ENCODE measurements around the gene KLC1. TPM values are rescaled to one million over a fixed set of nuclear protein-coding genes. Genes with fewer than 3 reads are reported as not detected.

Gene KLC1
- total RNA-seq, 1 donor from 2014 or later = 266 TPM

DNA sequence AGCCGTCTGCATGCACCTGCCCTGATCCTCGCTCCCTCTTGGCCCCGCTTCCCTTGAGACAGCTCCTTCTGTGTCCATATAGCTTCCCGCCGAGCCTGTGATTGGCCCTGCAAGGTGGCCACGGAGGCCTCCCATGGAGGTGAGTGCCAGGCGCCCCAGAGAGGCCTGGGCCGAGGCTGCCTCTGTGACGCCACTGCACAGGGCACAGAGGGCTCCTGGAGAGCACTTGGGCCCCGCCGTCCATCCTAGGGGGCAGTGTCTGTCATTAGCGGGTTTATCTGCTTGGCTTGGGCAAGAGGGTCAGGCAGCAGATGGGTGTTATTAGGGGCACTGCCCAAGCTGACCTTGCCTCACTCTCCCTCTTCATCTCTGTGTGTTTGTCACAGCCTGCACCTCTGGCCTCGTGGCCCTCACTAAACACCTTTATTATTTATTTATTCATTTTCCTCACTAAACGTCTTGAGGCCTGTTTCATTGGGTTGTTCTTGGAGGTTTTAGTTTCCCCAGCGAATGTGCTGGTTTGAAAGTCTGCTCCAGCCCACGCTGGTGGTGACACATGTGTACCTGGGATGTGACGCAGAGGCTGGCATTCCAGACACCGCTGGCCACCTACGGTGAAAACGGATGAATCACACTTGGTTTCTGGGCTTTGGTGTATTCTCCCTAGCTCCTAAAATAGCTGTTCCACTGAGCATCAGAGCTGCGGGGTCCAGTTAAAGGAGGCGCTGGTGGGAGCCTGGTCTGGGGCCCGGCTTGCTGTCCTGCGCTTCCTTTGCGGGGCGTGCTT lies 92.5 kb downstream of the KLC1 start:
- TF ChIP-seq, protein P1, sequence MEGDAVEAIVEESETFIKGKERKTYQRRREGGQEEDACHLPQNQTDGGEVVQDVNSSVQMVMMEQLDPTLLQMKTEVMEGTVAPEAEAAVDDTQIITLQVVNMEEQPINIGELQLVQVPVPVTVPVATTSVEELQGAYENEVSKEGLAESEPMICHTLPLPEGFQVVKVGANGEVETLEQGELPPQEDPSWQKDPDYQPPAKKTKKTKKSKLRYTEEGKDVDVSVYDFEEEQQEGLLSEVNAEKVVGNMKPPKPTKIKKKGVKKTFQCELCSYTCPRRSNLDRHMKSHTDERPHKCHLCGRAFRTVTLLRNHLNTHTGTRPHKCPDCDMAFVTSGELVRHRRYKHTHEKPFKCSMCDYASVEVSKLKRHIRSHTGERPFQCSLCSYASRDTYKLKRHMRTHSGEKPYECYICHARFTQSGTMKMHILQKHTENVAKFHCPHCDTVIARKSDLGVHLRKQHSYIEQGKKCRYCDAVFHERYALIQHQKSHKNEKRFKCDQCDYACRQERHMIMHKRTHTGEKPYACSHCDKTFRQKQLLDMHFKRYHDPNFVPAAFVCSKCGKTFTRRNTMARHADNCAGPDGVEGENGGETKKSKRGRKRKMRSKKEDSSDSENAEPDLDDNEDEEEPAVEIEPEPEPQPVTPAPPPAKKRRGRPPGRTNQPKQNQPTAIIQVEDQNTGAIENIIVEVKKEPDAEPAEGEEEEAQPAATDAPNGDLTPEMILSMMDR (IDR thresholded peaks at IDR 0.05; ENCODE audit: insufficient read depth, low read length, poor library complexity, severe bottlenecking) = no peak
- H3K4me3 ChIP-seq (ENCODE audit: low read depth, low read length) = no peak overlapping the region
- peak; percentile 47 for DNase-seq (ENCODE audit: low read depth)
- no peaks in the 10 kb centered on the region for H3K36me3 ChIP-seq (ENCODE audit: control insufficient read depth, insufficient read depth, low read length)
- H3K27me3 ChIP-seq (ENCODE audit: control insufficient read depth, insufficient read depth, low read length) = no peaks in the 10 kb centered on the region

DNA sequence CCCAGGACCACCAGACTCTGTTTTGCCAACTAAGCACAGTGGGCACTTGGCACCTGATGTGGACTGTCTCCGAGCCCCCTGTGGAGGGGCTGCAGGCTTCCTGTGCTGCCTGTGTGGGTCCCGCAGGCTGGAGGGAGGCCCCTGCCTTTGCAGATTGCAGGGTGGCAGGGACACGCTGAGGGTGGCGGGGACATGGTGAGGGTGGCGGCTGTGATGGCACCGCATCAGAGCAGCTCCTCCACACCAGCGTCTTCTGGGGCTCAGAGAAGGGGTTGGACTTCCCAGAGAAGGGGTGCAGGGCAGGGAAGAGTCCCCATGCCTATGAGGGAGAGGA lies 94.7 kb downstream of the KLC1 start:
- no peaks in the 10 kb centered on the region for H3K36me3 ChIP-seq (ENCODE audit: control insufficient read depth, insufficient read depth, low read length)

DNA sequence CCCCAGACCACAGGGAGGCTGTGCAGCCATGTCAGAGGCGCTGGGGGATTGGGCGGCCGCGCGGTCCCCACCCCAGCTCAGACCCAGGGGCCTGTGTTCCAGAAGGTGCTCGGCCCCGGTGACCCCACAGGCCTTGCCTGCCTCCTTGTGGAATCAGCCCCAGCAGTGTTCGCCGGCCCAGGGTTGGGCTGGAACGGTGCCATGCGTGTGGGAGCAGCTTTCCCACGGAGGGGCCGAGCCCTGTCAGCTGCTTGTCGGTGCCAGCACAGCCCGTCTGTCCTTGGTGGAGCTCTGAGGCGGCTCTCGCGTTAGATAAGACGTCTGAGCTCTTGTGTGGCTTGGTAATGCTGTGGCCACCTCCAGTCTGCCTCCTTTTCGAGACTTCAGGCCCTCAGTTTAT lies 95.1 kb downstream of the KLC1 start:
- DNase-seq (ENCODE audit: low read depth) = no peak
- TF ChIP-seq, protein P1 (IDR thresholded peaks at IDR 0.05; ENCODE audit: insufficient read depth, low read length, poor library complexity, severe bottlenecking) = no peak

More for the DNA sequence above, 94.7 kb downstream of the KLC1 start:
- H3K27me3 ChIP-seq (ENCODE audit: control insufficient read depth, insufficient read depth, low read length) = no peaks in the 10 kb centered on the region
- H3K4me3 ChIP-seq (ENCODE audit: low read depth, low read length) = no peak overlapping the region
- no peak for DNase-seq (ENCODE audit: low read depth)
- TF ChIP-seq, protein P1 (IDR thresholded peaks at IDR 0.05; ENCODE audit: insufficient read depth, low read length, poor library complexity, severe bottlenecking) = no peak

DNA sequence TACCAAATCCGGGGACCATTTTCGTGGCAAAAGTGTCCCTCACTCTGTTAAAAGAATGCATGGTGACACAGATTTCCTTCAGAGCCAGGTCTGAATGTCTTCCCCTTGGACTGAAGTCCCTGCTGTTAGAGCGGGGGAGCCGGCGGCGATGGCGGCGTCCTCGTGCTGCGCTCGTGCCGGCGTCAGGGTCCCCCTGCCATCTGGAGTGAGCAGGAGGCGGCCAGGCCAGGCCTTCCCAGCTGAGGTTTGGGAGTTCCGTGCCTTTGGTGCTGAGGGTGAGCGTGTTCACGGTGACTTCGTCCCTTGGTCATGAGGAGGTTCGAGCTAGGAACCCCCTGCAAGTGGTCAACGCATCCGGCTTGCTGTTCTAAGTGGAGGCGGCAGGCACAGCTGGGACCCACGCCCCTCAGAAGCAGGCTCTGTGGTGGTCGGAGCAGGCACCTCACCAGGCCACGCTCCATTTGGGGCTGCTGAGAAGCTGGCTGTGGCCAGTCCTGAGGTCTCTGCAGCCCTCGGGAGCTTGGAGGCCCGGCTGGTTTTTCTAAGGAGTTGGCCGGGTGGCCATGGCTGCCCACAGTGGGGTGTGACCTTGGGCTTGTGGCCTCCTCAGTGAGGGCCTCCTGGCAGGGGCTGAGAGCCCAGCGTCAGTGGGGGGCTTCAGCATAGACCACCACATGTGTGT lies 96.1 kb downstream of the KLC1 start:
- TF ChIP-seq, protein P1 (IDR thresholded peaks at IDR 0.05; ENCODE audit: insufficient read depth, low read length, poor library complexity, severe bottlenecking) = no peak
- H3K36me3 ChIP-seq (ENCODE audit: control insufficient read depth, insufficient read depth, low read length) = no peaks in the 10 kb centered on the region
- no peak for DNase-seq (ENCODE audit: low read depth)
- no peaks in the 10 kb centered on the region for H3K27me3 ChIP-seq (ENCODE audit: control insufficient read depth, insufficient read depth, low read length)
- H3K4me3 ChIP-seq (ENCODE audit: low read depth, low read length) = no peak overlapping the region

More for the DNA sequence above, 95.1 kb downstream of the KLC1 start:
- Histone ChIP-seq H3K4me3 (ENCODE audit: low read depth, low read length) (no peak overlapping the region), H3K36me3 (ENCODE audit: control insufficient read depth, insufficient read depth, low read length) (no peaks in the 10 kb centered on the region), H3K27me3 (ENCODE audit: control insufficient read depth, insufficient read depth, low read length) (no peaks in the 10 kb centered on the region)

DNA sequence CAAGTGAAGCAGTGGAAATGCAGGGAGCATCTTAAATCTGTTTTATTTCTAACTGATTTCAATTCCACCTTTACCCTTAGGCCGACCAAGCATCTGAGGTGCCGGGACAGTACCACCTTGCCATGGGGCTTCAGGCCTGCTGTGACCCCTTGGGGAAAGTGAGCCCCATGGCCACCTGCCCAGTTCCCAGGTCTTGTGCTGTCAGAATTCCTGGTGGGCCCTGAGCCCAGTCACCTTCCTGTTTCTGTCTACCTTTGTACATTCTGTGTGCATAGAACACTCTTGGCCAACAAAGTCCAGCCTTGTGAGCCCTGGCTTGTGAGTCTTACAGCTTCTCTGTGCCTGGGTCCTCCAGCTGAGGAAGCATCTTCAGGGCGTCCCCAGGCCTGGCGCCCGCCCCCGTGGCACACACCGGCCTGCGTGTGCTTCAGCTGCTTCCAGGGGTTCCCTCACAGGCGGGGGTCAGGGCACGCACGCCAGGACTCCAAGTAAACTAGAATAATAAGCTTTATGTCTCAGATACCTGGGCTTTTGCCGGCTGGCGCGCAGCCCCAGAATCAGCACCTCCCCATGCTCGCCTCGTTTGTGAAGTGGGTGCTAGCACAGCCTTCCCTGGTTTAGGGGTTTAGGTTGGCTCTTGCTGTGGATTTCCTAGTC lies 96.9 kb downstream of the KLC1 start:
- H3K4me3 ChIP-seq (ENCODE audit: low read depth, low read length) = no peak overlapping the region
- DNase-seq (ENCODE audit: low read depth) = no peak
- TF ChIP-seq, protein P1 (IDR thresholded peaks at IDR 0.05; ENCODE audit: insufficient read depth, low read length, poor library complexity, severe bottlenecking) = no peak
- no peaks in the 10 kb centered on the region for H3K27me3 ChIP-seq (ENCODE audit: control insufficient read depth, insufficient read depth, low read length)
- H3K36me3 ChIP-seq (ENCODE audit: control insufficient read depth, insufficient read depth, low read length) = no peaks in the 10 kb centered on the region

All from kidney epithelial cell (primary cell).